HG02884 (cell line): Measurements from ENCODE around the gene ASTN1.

Source experiments
- ATAC-seq: cut with Tn5 transposase; IDR thresholded peaks from one replicate; pipeline ENCODE4 v1.9.1; 2021; ENCODE audit warnings: mild to moderate bottlenecking, moderate library complexity; ENCODE audit not compliant: unreplicated experiment

The ASTN1 gene

DNA sequence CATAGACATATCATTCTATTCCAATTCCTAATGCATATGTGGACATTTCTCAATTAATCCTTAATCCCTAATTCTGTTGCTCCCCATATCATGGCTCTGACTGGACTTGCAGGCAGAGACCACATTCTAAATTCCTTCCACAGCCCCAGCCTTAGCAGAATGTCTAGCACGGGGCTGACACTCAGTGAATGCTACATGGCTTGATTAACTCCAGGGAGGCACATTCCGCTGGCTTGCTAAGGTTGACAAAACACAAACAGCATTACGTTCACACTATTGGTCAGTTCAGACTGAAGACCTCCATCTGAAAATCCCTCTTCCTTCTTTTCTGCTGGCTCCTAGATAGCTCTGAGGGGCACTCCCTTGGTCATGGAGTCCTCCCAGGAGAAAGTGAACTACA, 119.4 kb downstream of the ASTN1 start:
- no peak for ATAC-seq

DNA sequence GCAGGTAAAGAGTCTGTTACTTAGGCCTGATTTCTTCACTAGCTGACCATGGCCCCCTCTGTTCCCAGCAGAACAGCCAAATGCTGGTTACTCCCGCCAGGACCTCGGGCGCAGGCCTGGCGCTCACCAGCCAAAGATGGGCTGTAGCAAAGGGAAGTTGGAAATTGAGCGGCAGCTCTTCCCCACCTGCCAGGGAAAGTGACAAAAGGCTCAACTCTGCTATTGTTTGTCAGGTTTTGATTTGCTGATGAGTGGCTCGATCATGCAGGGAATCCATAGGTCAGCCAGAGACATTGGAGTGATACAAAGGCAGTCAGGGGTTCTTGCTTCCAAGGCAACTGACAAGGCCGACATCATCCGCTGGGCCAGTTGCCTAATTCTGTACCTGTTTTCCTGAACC, 120.1 kb downstream of the ASTN1 start:
- no peak for ATAC-seq

DNA sequence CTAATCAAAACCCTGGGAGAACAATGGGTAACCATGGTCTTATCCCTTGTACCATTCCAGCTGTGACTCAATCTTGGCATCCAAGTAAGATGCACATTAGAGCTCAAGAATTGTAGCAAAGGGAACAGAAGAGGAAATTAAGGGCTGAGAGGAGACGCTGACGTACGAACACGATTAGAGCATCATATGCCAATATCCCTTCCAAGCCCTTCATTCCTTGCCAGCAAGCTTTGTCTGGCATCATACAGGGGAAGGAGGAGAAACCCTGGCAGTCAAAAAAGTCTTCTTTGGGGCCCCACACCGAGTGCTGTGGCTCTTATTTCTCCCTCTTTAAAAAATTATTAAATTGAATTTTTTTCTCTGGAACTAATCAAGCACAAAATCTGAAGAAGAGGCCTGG, 120.9 kb downstream of the ASTN1 start:
- ATAC-seq, result no peak

DNA sequence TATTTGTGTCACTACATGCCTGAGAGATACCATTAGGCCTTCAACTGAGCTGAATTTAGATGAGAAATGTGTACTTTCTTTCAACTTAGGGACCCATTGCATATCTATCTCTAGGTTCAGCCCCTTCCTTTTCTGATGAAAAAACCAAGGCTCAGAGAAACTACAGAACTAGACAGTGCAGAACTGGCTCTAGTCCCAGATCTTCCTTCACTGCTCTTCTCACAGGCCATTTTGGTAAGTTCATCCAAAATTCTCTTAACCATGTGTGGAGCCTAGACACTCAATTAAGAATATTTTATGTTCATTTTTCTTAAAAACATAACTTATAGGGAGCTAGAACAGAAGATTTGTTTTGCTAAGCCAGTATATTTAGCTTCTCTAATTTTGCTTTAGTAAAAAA, 128.9 kb downstream of the ASTN1 start:
- no peak for ATAC-seq

- ATAC-seq, result no peak
These were observed 130.9 kb downstream of the ASTN1 start for GRCh38 chr1:177033628-177034027.

GRCh38 chr1:177032434-177032833, 132.1 kb downstream of the ASTN1 start:
- no peak for ATAC-seq

DNA sequence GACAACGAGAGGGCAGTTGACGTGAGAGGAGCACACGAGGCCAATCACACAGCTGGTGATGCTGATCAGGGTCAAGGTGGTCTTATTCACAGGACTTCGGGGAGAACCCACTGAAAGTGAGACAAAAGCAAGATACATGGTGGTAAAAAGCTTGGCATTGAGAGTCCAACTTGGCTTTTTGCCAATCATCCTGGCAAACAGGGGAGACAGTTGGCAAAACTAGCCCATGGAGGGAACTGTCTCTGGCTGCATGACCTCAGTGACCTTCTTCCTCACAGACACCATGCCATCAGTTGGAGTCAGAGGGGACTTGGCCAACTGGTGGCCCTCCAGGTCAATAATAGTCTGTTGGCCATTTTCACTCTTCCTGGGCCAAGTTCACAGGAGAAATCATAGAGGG, 139.9 kb downstream of the ASTN1 start:
- no peak for ATAC-seq

DNA sequence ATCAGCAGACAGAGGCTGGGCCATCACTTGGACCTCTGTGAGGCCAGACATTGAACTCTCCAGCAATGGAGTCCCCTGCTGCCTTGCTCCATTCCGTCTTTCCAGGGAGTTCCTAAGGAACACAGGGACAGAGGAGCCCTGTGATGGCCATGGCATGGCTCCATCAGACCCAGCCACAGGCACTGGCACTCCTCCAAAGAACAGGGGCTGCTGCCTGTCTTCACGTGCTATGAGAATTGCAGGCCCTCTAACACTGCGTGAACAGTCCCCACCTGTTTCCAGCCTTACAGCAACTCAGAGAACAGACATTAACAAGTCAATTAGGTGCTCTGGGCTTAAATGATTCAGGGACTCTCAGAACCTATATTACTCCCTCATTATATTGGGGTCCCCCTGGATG, 140.8 kb downstream of the ASTN1 start:
- no peak for ATAC-seq

GRCh38 chr1:177023249-177023648, 141.3 kb downstream of the ASTN1 start:
- no peak for ATAC-seq

DNA sequence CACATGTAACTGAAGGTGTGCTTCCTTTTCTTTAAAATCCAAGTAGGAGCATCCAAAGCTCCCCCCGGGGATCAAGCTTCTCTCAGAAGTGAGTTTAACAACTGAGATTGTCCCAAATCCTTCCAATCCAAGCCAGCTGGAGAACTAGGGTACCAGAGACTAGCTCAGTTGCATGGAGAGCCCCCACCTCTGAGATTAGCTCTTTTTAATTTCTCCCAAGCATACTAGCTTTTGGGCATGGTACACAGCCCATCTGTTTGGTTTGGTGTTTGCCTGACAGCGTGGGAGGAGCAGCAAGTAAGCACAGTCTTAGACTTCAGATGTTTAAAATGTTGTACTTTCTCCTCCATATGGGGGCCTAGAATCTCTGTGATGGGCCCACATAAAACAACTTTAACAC, 142.8 kb downstream of the ASTN1 start:
- no peak for ATAC-seq

GRCh38 chr1:177020851-177021589, 143.5 kb downstream of the ASTN1 start:
- no peak for ATAC-seq

GRCh38 chr1:177017287-177017852, 147.1 kb downstream of the ASTN1 start:
- ATAC-seq, result no peak

DNA sequence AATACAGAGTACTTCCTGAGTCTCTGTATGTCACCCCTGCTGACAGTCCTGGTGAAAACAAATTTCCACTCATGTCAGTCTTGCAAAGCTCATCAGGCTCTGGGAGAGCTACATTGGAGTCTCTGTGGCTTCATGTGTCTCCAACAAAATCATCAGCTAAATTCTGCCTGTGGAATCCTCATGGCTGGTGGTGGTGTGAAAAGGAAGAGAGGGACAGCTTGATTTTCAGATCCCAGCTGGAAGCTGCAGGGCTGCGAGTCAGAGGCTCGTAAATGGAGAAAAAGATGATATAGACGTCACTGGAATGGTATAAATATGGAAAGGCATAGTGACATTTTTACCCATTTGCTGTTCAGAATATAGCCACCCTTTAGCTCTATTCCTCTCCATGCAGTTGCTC, 150.2 kb downstream of the ASTN1 start:
- ATAC-seq, result no peak

GRCh38 chr1:177012342-177012925, 152.1 kb downstream of the ASTN1 start:
- no peak for ATAC-seq

- ATAC-seq, result no peak
These were observed 153.0 kb downstream of the ASTN1 start for GRCh38 chr1:177011508-177011907.

GRCh38 chr1:177010211-177010825, 154.2 kb downstream of the ASTN1 start:
- ATAC-seq, result no peak

GRCh38 chr1:177008653-177009052, 155.9 kb downstream of the ASTN1 start:
- no peak for ATAC-seq

DNA sequence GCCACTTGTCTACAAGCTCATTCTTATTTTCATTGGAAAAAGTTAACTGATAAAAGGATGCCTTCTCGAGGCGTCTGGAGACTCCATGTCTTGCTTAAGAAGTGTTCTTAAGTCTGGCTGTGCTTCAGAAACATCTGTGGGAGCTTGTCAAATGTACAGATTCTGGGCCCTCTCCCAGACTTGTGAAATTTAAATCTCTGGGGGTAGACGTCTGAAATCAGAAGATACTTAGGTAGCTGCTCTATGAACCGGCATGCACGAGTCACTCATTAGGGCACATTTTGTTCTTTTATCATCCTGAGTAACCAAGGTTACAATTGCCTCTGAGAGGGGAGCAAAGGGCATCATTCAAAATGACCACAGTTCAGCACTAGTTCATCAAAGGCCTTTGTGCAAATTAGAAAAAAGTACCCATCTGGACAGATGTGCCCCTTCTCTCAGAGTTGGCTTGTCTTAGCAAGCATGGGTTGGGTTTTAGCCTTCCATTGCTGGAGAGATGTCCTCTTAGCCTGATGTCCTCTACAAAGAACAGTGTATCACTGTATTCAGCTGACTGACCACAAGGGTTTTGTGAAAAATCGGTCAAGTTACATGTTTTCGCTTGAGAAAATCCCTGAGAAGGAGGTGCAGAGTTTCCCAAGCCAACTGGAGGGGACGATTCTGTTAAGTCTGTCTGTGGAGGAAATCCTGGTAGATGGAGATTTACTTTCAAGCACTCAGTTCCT, 156.9 kb downstream of the ASTN1 start:
- ATAC-seq, result no peak

GRCh38 chr1:177002891-177003290, 161.6 kb downstream of the ASTN1 start:
- no peak for ATAC-seq

DNA sequence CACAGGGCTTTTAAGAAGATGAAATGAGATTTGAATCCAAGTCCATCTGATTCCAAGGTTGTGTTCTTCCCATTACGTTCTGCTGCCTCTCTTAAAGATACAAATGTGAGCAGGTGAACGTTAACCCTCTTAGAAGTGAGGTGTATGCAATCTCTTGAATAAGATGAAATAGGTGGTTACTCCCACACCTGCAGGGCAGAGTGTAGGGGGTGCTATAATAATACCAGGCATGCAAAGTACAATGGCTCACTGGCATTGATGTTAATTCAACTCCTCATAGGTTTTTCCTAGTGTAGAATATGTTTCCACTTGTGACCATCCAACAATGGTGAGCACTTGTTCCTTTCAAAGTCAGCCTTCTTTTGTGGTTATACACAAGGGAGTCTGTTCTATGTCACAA, 163.0 kb downstream of the ASTN1 start:
- no peak for ATAC-seq

- no peak for ATAC-seq
These were observed 166.2 kb downstream of the ASTN1 start for GRCh38 chr1:176998183-176998795.
